ENCODE data around the gene CSTB.

The CSTB gene

GRCh38 chr21:43766734-43767497, 9.2 kb downstream of the CSTB start:
- DNase-seq = no peak

- no peak for DNase-seq
These were observed 11.3 kb downstream of the CSTB start for GRCh38 chr21:43764576-43765495.

- DNase-seq = no peak
These were observed 12.1 kb downstream of the CSTB start for GRCh38 chr21:43763901-43764523.

GRCh38 chr21:43762303-43763128, 13.6 kb downstream of the CSTB start:
- DNase-seq = no peak

GRCh38 chr21:43761886-43762285, 14.2 kb downstream of the CSTB start:
- no peak for DNase-seq

GRCh38 chr21:43760391-43760958, 15.6 kb downstream of the CSTB start:
- DNase-seq = no peak

GRCh38 chr21:43759651-43760050, 16.5 kb downstream of the CSTB start:
- DNase-seq = no peak

GRCh38 chr21:43758811-43759210, 17.3 kb downstream of the CSTB start:
- no peak for DNase-seq

GRCh38 chr21:43758111-43758641, 17.9 kb downstream of the CSTB start:
- no peak for DNase-seq

- DNase-seq = no peak
These were observed 18.5 kb downstream of the CSTB start for GRCh38 chr21:43757601-43758000.

GRCh38 chr21:43755820-43756594, 20.1 kb downstream of the CSTB start:
- no peak for DNase-seq

- no peak for DNase-seq
These were observed 20.9 kb downstream of the CSTB start for GRCh38 chr21:43754948-43755781.

GRCh38 chr21:43753439-43753799, 22.7 kb downstream of the CSTB start:
- DNase-seq = no peak

- DNase-seq = no peak
These were observed 23.2 kb downstream of the CSTB start for GRCh38 chr21:43752758-43753438.

- DNase-seq = no peak
These were observed 24.0 kb downstream of the CSTB start for GRCh38 chr21:43751955-43752591.

- DNase-seq = no peak
These were observed 25.6 kb downstream of the CSTB start for GRCh38 chr21:43750339-43751033.

- no peak for DNase-seq
These were observed 26.4 kb downstream of the CSTB start for GRCh38 chr21:43749651-43750262.

- no peak for DNase-seq
These were observed 27.5 kb downstream of the CSTB start for GRCh38 chr21:43748622-43749021.

All from NCI-H1436 (cell line).